AG04449 (cell line): ENCODE data around the gene RPE65.

Experiments
- CTCF ChIA-PET: fragments of 350-600 bp; formaldehyde crosslinking; extraction: SDS; loops from one replicate; lab custom pipeline; 2021; ENCODE audit warnings: antibody characterized with exemption; lab: Yijun Ruan, JAX
- POLR2A ChIA-PET: fragments of 400-600, 350-600 bp; formaldehyde crosslinking; extraction: SDS; loops from one replicate; lab custom pipeline; 2020; ENCODE audit warnings: antibody characterized with exemption, inconsistent platforms; lab: Yijun Ruan, JAX
- DNase-seq: peaks from one replicate; pipeline ENCODE4 v3.0.0-alpha.2; 2010; ENCODE audit warnings: low read depth, low spot score
- H3K4me3 ChIP-seq: 2 replicates; pipeline ENCODE4 v1.5.1; 2011; ENCODE audit warnings: low read depth, mild to moderate bottlenecking, control low read depth, low read length
- TF ChIP-seq, protein P1 (sequence below): IDR thresholded peaks from one replicate; pipeline ENCODE4 v1.5.1; 2011; ENCODE audit warnings: mild to moderate bottlenecking, moderate library complexity, low read length, control low read depth, inconsistent platforms; ENCODE audit not compliant: insufficient read depth; ENCODE audit errors: missing control alignments

RPE65 gene

DNA sequence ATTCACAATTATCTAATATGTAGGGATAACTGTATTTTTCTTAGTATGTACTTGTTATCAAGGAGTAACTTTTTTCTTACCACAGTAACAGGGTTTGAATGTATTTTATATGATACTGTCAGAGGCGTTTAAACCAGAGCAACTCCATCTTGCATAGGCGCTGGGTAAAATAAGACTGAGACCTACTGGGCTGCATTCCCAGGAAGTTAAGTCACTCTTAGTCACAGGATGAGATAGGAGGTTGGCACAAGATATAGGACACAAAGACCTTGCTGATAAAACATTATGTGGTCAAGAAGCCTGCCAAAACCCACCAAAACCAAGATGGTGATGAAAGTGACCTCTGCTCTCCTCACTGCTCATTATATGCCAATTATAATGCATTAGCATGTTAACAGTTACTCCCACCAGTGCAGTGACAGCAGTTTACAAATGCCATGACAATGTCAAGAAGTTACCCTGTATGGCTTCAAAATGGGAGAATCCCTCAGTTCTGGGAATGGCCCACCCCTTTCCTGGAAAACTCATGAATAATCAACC, 64.8 kb downstream of the RPE65 start:
- TF ChIP-seq, protein P1, sequence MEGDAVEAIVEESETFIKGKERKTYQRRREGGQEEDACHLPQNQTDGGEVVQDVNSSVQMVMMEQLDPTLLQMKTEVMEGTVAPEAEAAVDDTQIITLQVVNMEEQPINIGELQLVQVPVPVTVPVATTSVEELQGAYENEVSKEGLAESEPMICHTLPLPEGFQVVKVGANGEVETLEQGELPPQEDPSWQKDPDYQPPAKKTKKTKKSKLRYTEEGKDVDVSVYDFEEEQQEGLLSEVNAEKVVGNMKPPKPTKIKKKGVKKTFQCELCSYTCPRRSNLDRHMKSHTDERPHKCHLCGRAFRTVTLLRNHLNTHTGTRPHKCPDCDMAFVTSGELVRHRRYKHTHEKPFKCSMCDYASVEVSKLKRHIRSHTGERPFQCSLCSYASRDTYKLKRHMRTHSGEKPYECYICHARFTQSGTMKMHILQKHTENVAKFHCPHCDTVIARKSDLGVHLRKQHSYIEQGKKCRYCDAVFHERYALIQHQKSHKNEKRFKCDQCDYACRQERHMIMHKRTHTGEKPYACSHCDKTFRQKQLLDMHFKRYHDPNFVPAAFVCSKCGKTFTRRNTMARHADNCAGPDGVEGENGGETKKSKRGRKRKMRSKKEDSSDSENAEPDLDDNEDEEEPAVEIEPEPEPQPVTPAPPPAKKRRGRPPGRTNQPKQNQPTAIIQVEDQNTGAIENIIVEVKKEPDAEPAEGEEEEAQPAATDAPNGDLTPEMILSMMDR = no peak
- DNase-seq = peak; percentile 37
- ChIA-PET CTCF (interaction anchor here (1.0 to 2.6 kb wide), 5 partner anchors 255 to 268 kb away, joined by 3 to 17 read pairs (median 4); no protein-coding TSS in a partner anchor), POLR2A (no interaction called here)
- H3K4me3 ChIP-seq = no peak overlapping the region

- ChIA-PET POLR2A (no interaction called here), CTCF (interaction anchor here (0.6 to 2.6 kb wide), 7 partner anchors 12 to 267 kb away, joined by 3 to 17 read pairs (median 4); no protein-coding TSS in a partner anchor)
- peak; percentile 99 for DNase-seq
- TF ChIP-seq, protein P1 = peak; percentile 55
- H3K4me3 ChIP-seq = no peak overlapping the region
Measured at GRCh38 chr1:68384321-68384813, 65.4 kb downstream of the RPE65 start.

GRCh38 chr1:68383092-68383491, 66.7 kb downstream of the RPE65 start:
- ChIA-PET CTCF (interaction anchor here (1.1 to 2.6 kb wide), 5 partner anchors 32 to 266 kb away, joined by 4 to 17 read pairs (median 6); no protein-coding TSS in a partner anchor), POLR2A (no interaction called here)
- no peak overlapping the region for H3K4me3 ChIP-seq
- TF ChIP-seq, protein P1 = no peak
- DNase-seq = no peak

- CTCF ChIA-PET = interaction anchor here (1.1 to 3.5 kb wide), 4 partner anchors 35 to 619 kb away, joined by 3 to 13 read pairs (median 6); no protein-coding TSS in a partner anchor
- TF ChIP-seq, protein P1 = no peak
- DNase-seq = no peak
- POLR2A ChIA-PET = no interaction called here
- H3K4me3 ChIP-seq = no peak overlapping the region
Measured at GRCh38 chr1:68379085-68379478, 70.7 kb downstream of the RPE65 start.
